GM23248 (cell line): ENCODE data around the gene DENND1A. TPM values are rescaled to one million over a fixed set of nuclear protein-coding genes. Genes with fewer than 3 reads are reported as not detected.
A peak's percentile ranks its signal among the peaks of the same experiment; 100 is the strongest.
"Not testable (repeated sequence)": the region's sequence is repeated elsewhere in the genome, so short reads cannot be mapped to it uniquely, and the experiment has no call there.

Experiments used
- DNase-seq: peaks from one replicate; pipeline ENCODE4 v3.0.0-alpha.2; 2015
- H2AFZ ChIP-seq: fragments of 200-600 bp; sonication (generic); 2 replicates; pipeline ENCODE4 v1.6.1; 2016; ENCODE audit warnings: antibody characterized with exemption
- H3F3A ChIP-seq: fragments of 200-600 bp; sonication (generic); 2 replicates; pipeline ENCODE4 v1.6.1; 2016; ENCODE audit warnings: mild to moderate bottlenecking, antibody characterized with exemption, mixed run types; ENCODE audit not compliant: insufficient read depth
- H3K27ac ChIP-seq: fragments of 200-600 bp; sonication (generic); 2 replicates; pipeline ENCODE4 v1.5.1; 2016; ENCODE audit warnings: mild to moderate bottlenecking
- H3K27me3 ChIP-seq: fragments of 200-600 bp; sonication (generic); replicated peaks from 2 replicates; pipeline ENCODE4 v1.6.1; 2016; ENCODE audit warnings: mild to moderate bottlenecking; ENCODE audit not compliant: insufficient read depth
- H3K36me3 ChIP-seq: fragments of 200-600 bp; sonication (generic); 2 replicates; pipeline ENCODE4 v1.6.1; 2016; ENCODE audit warnings: low read depth, mild to moderate bottlenecking
- H3K4me1 ChIP-seq: fragments of 200-600 bp; sonication (generic); 2 replicates; pipeline ENCODE4 v1.6.1; 2016; ENCODE audit warnings: mild to moderate bottlenecking; ENCODE audit not compliant: insufficient read depth
- H3K4me2 ChIP-seq: fragments of 200-600 bp; sonication (generic); one replicate; pipeline ENCODE4 v1.6.1; 2016; ENCODE audit warnings: mild to moderate bottlenecking; ENCODE audit not compliant: unreplicated experiment
- H3K4me3 ChIP-seq: fragments of 200-600 bp; sonication (generic); 2 replicates; pipeline ENCODE4 v1.5.1; 2016; ENCODE audit warnings: mild to moderate bottlenecking
- H3K79me2 ChIP-seq: fragments of 200-600 bp; sonication (generic); 2 replicates; pipeline ENCODE4 v1.6.1; 2016; ENCODE audit warnings: mild to moderate bottlenecking; ENCODE audit not compliant: insufficient read depth
- H3K9ac ChIP-seq: fragments of 200-600 bp; sonication (generic); 2 replicates; pipeline ENCODE4 v1.6.1; 2016; ENCODE audit warnings: mild to moderate bottlenecking
- H3K9me2 ChIP-seq: fragments of 200-600 bp; sonication (generic); 2 replicates; pipeline ENCODE4 v1.6.1; 2016; ENCODE audit warnings: mixed run types, mild to moderate bottlenecking, moderate library complexity; ENCODE audit not compliant: insufficient read depth
- H3K9me3 ChIP-seq: fragments of 200-600 bp; sonication (generic); one replicate; pipeline ENCODE4 v1.6.1; 2017; ENCODE audit warnings: low read depth
- H4K20me1 ChIP-seq: fragments of 200-600 bp; sonication (generic); 2 replicates; pipeline ENCODE4 v1.6.0; 2016; ENCODE audit not compliant: insufficient read depth
- EZH2 ChIP-seq: fragments of 200-600 bp; sonication (generic); IDR thresholded peaks from 2 replicates; pipeline ENCODE4 v1.6.1; 2018; ENCODE audit warnings: antibody characterized with exemption, mild to moderate bottlenecking; ENCODE audit not compliant: insufficient read depth, poor library complexity, severe bottlenecking
- EZH2phosphoT487 ChIP-seq: fragments of 200-600 bp; sonication (generic); IDR thresholded peaks from 2 replicates; pipeline ENCODE4 v1.6.1; 2018; ENCODE audit warnings: antibody characterized with exemption, moderate library complexity, mild to moderate bottlenecking, low read depth; ENCODE audit not compliant: insufficient read depth
- WGBS, 2 experiments: methylation state at CpG; one replicate each; pipeline ENCODE4 v1.1.6; 2015 to 2017; ENCODE audit warnings: low lambda C conversion rate in 2 of 2, low coverage in 1 of 2; ENCODE audit errors: missing lambda C conversion rate in 2 of 2; 5-methylcytosine and 5-hydroxymethylcytosine counted together
- in situ Hi-C: fragments of 300-500 bp; cut with MboI; formaldehyde crosslinking; loops from 2 replicates; pipeline ENCODE4 v1.15.0; 2020
- polyA plus RNA-seq: library from polyadenylated mRNA; unstranded; fragments of >200 nt; fragmentation: Nextera tagmentation; extraction: Ambion mirVana; gene quantifications from 2 replicates; pipeline ENCODE4 v1.2.1, GENCODE V29; 2016
- total RNA-seq: library from RNA; depleted of rRNA; stranded (reverse); fragments of >200 nt; shearing (Covaris generic); gene quantifications from 2 replicates; pipeline ENCODE4 v1.2.3, GENCODE V29; 2014

The DENND1A gene
- total and polyA plus RNA-seq, 2 experiments from 2014 or later = 13.2 to 16.4 TPM

DNA sequence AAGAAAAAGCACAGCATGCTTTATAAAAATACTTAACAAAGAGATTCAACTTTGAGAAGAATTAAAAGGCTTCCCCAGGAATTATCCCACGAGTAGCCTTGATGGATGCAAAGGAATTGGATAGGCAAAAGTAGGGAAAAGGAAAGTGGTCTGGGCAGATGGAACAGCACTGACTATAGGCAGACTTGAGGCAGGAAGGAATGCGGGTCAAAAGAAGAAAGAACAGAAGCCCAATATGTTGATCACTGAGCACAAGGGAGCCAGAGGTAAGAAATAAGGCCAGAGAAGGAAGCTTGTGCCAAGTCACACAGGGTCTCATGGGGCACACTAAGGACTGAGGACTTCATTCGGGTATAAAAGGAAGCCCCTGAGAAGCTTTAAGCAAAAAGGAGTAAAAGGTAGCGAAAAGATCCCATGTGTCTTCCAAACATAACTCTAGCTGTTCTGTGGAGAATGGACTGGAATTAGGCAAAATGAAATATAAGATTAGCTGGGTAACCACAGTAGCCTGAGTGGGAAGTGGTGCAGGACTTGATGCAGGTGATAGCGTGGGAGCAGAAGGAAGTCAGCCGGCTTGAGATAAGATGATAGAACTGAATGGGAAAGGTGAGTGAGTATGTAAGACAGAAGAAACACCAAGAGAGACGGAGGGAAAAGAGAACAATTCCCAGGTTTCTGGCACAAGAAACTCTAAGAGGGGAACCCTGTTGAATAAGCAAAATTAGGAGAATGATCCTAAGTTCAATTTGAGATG lies 106.6 kb downstream of the DENND1A start:
- H3K36me3 ChIP-seq = 0 out of 2 replicates have a peak, but pooled peaks cover 3% of the 10 kb centered on the region
- H4K20me1 ChIP-seq = no peaks in the 10 kb centered on the region
- no peaks in the 10 kb centered on the region for H3F3A ChIP-seq
- no peaks in the 10 kb centered on the region; the same call in 1 of the 2 replicates for H3K9me2 ChIP-seq
- H3K4me2 ChIP-seq = no peak overlapping the region
- no peak overlapping the region for H2AFZ ChIP-seq
- no peaks in the 10 kb centered on the region for H3K27me3 ChIP-seq
- H3K4me1 ChIP-seq = no peaks in the 10 kb centered on the region
- in situ Hi-C loops = no loop called here
- H3K9ac ChIP-seq = no peak overlapping the region
- H3K27ac ChIP-seq = no peak overlapping the region
- WGBS, 2 experiments = 97 to 98% methylated on average over 7 of the region's 7 CpGs
- no peak overlapping the region for H3K4me3 ChIP-seq
- H3K79me2 ChIP-seq = 0 out of 2 replicates have a peak, but pooled peaks cover 12% of the 10 kb centered on the region
- no peak for TF ChIP-seq EZH2phosphoT487
- TF ChIP-seq EZH2 = no peak
- DNase-seq = no peak
- peaks cover 5% of the 10 kb centered on the region for H3K9me3 ChIP-seq

DNA sequence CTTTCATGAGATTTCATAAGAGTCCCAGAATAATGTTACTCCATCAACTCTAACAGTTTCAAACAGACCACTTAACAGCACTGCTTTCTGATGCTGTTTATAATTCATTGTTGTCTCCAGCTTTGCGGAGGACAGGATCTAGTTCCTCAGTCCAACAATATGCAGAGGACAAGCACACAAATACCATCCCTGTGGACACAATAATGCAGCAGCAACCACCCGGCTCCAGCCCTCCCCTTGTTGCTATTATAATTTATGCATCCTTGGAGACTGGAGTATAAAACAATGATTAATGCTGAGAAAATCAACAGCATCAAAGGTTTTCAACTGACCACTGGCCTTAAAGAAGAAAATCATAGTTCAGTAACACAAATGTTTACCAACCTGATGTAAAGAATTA lies 108.3 kb downstream of the DENND1A start:
- whole genome bisulfite sequencing, 2 experiments = 60 to 79% methylated on average over 2 of the region's 2 CpGs
- peak; percentile 3 for DNase-seq
- no peaks in the 10 kb centered on the region for H3K36me3 ChIP-seq
- no peaks in the 10 kb centered on the region for H3K27me3 ChIP-seq
- H4K20me1 ChIP-seq = no peaks in the 10 kb centered on the region
- no peak overlapping the region for H3K4me3 ChIP-seq
- no peak overlapping the region for H3K4me2 ChIP-seq
- in situ Hi-C loops = no loop called here
- H3F3A ChIP-seq = no peaks in the 10 kb centered on the region
- no peak overlapping the region for H3K27ac ChIP-seq
- no peaks in the 10 kb centered on the region; the same call in 1 of the 2 replicates for H3K9me2 ChIP-seq
- 0 out of 2 replicates have a peak, but pooled peaks cover 12% of the 10 kb centered on the region for H3K79me2 ChIP-seq
- TF ChIP-seq EZH2 (no peak), EZH2phosphoT487 (no peak)
- H3K4me1 ChIP-seq = no peaks in the 10 kb centered on the region
- H3K9ac ChIP-seq = no peak overlapping the region
- H3K9me3 ChIP-seq = no peaks in the 10 kb centered on the region
- H2AFZ ChIP-seq = no peak overlapping the region

DNA sequence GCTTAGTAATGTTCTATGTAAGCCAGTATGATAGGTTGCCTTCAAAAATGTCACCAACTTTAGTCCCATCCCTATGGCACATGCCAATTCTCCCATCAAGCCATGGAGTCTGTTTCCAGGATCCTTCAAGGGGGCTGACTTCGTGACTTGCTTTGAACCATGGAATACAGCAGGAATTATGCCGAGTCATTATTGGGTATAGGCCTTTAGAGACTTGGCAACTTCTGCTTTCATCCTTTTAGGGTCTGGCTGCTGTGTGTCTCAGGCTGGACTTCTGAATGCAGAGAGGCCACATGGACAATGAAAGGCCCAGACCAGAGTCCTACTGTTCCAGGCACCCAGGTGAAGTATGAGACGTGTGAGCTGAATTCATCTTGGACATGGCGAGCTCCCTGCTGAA lies 109.8 kb downstream of the DENND1A start:
- TF ChIP-seq EZH2 (no peak), EZH2phosphoT487 (no peak)
- no peaks in the 10 kb centered on the region for H4K20me1 ChIP-seq
- 96 to 100% methylated on average over 4 of the region's 4 CpGs for WGBS, 2 experiments

DNA sequence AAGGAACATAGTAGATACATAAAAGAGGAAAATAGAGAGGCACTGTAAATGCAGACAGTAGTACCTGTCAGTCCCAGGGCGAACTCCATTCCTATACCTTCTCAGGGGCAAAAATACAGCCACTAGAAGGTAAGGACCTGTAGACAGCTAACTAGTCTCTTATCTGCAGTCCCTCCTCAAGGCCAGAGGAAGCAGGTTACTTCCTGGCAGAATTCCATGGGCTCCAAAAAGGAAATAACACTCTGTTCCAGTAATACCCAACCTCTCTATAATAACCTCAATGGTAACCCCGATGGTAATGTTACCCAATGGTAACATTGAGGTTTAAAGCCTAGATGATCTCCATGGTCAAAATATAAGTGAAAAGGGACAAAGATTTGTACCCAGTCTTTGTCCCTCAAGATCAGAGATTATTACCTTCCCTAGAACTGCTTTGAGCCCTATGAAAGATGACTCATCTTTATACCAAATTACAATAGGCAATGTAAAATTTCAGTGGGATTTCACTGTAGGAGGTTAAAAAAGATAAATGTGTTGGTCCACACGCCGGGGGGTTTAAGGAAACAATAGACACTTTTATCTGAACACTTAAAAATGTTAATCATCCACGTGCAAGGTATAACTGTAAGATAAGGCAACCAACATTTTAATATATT lies 113.0 kb downstream of the DENND1A start:
- Histone ChIP-seq H4K20me1 (no peaks in the 10 kb centered on the region), H2AFZ (no peak overlapping the region), H3K4me3 (no peak overlapping the region), H3K4me2 (no peak overlapping the region), H3K27ac (no peak overlapping the region), H3F3A (no peaks in the 10 kb centered on the region), H3K4me1 (no peaks in the 10 kb centered on the region), H3K9me2 (no peaks in the 10 kb centered on the region), H3K9me3 (no peaks in the 10 kb centered on the region), H3K27me3 (no peaks in the 10 kb centered on the region), H3K36me3 (no peaks in the 10 kb centered on the region), H3K9ac (no peak overlapping the region), H3K79me2 (0 out of 2 replicates have a peak, but pooled peaks cover 7% of the 10 kb centered on the region)
- TF ChIP-seq EZH2phosphoT487 = no peak
- TF ChIP-seq EZH2 = no peak
- WGBS, 2 experiments = 96 to 97% methylated on average over 5 of the region's 5 CpGs
- in situ Hi-C loops = no loop called here
- no peak for DNase-seq

More for the DNA sequence above, 109.8 kb downstream of the DENND1A start:
- Histone ChIP-seq H3K9me2 (no peaks in the 10 kb centered on the region; the same call in 1 of the 2 replicates), H3F3A (no peaks in the 10 kb centered on the region), H3K4me1 (no peaks in the 10 kb centered on the region), H3K27ac (no peak overlapping the region), H3K79me2 (0 out of 2 replicates have a peak, but pooled peaks cover 12% of the 10 kb centered on the region), H3K9ac (no peak overlapping the region), H3K4me3 (no peak overlapping the region), H2AFZ (no peak overlapping the region), H3K4me2 (no peak overlapping the region), H3K36me3 (no peaks in the 10 kb centered on the region), H3K27me3 (no peaks in the 10 kb centered on the region), H3K9me3 (no peaks in the 10 kb centered on the region)
- no peak for DNase-seq
- in situ Hi-C loops = no loop called here

DNA sequence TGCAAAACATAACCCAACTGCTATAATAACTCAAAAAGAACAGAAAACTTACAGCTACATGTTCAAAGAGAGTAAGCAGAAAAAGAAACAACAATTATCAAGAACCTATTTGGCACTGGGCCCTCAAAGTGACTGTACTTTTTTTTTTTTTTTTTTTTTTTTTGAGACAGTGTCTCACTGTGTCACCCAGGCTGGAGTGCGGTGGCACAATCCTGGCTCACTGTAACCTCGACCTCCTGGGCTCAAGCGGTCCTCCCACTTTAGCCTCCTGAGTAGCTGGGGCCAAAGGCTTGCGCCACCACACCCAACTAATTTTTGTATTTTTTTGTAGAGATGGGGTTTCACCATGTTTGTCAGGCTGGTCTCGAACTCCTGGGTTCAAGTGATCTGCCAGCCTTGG lies 114.1 kb downstream of the DENND1A start:
- in situ Hi-C loops, H3K36me3 ChIP-seq, H3K4me1 ChIP-seq, H3K27me3 ChIP-seq, H3K9me3 ChIP-seq, H3K9ac ChIP-seq, H3K4me2 ChIP-seq, H2AFZ ChIP-seq, H3F3A ChIP-seq, H3K9me2 ChIP-seq, H3K4me3 ChIP-seq, H4K20me1 ChIP-seq, H3K27ac ChIP-seq, H3K79me2 ChIP-seq: not testable (repeated sequence)
- peak; percentile 5 for DNase-seq
- WGBS, 2 experiments = 98 to 100% methylated on average over 5 of the region's 5 CpGs
